Endothelial cell of umbilical vein (primary cell): ENCODE results near the gene FKRP. TPM values are rescaled to one million over a fixed set of nuclear protein-coding genes. Genes with fewer than 3 reads are reported as not detected.

Source experiments
- BruUV-seq: library from RNA; stranded (reverse); fragments of 400-500 nt; replicated peaks from 2 replicates; lab custom pipeline; 2021; lab: Mats Ljungman, UMichigan
- CTCF ChIA-PET: fragments of 300-600, 350-600 bp; sonication (Branson Sonifier 250); formaldehyde crosslinking; loops from one replicate; lab custom pipeline; 2021; ENCODE audit warnings: antibody characterized with exemption, inconsistent platforms; lab: Charles Lee
- POLR2A ChIA-PET: fragments of 300-600, 350-600 bp; sonication (Branson Sonifier 250); formaldehyde crosslinking; loops from one replicate; lab custom pipeline; 2021; ENCODE audit warnings: antibody characterized with exemption, inconsistent platforms; lab: Charles Lee
- DNase-seq: peaks from one replicate; pipeline ENCODE4 v3.0.0-alpha.2; 2011; ENCODE audit warnings: low read depth, low spot score
- FAIRE-seq: peaks from 2 replicates; lab custom pipeline; 2011; peaks lifted over from hg19 to GRCh38; lab: Jason Lieb, UNC
- H2AFZ ChIP-seq: 2 replicates; pipeline ENCODE4 v1.6.0; 2012; ENCODE audit warnings: low read depth, low read length, control low read depth, inconsistent platforms
- H3K27ac ChIP-seq: 2 replicates; pipeline ENCODE4 v1.5.1; 2011; ENCODE audit warnings: low read depth, mild to moderate bottlenecking, control low read depth, low read length, moderate library complexity; ENCODE audit not compliant: insufficient read depth
- H3K27me3 ChIP-seq, 2 experiments: 2 replicates each; pipeline versions ENCODE4 v1.6.0 to v1.6.1; 2011; ENCODE audit warnings: low read length in 2 of 2, mixed read lengths in 1 of 2; ENCODE audit not compliant: control insufficient read depth in 2 of 2, insufficient read depth in 2 of 2
- H3K36me3 ChIP-seq, 2 experiments: 2 replicates in 1 of 2; 3 replicates in 1 of 2; pipeline ENCODE4 v1.5.1; 2011; ENCODE audit warnings: low read length in 2 of 2, mild to moderate bottlenecking in 1 of 2, moderate library complexity in 1 of 2; ENCODE audit not compliant: control insufficient read depth in 2 of 2, insufficient read depth in 2 of 2; ENCODE audit errors: extremely low read depth in 1 of 2
- H3K4me1 ChIP-seq: 3 replicates; pipeline ENCODE4 v1.5.1; 2011; ENCODE audit warnings: mild to moderate bottlenecking, low read length; ENCODE audit not compliant: control insufficient read depth, insufficient read depth; ENCODE audit errors: extremely low read depth
- H3K4me2 ChIP-seq: 2 replicates; pipeline ENCODE4 v1.6.1; 2011; ENCODE audit warnings: low read length, control low read depth, mixed read lengths; ENCODE audit not compliant: insufficient read depth
- H3K4me3 ChIP-seq, 3 experiments: fragments of 200-600 bp in 1 of 3; sonication (generic), shearing (Covaris generic) in 1 of 3; replicated peaks in 1 of 3; 2 replicates each; pipeline ENCODE4 v1.5.1; 2011 to 2016; ENCODE audit warnings: control low read depth in 3 of 3, low read length in 3 of 3, mild to moderate bottlenecking in 2 of 3, inconsistent platforms in 1 of 3, low read depth in 1 of 3, moderate library complexity in 1 of 3; ENCODE audit not compliant: insufficient read depth in 1 of 3
- H3K79me2 ChIP-seq: 2 replicates; pipeline ENCODE4 v1.6.0; 2012; ENCODE audit warnings: low read length, inconsistent platforms; ENCODE audit not compliant: control insufficient read depth, insufficient read depth
- H3K9ac ChIP-seq: replicated peaks from 2 replicates; pipeline ENCODE3; 2011; ENCODE audit warnings: low read length, control low read depth; ENCODE audit not compliant: insufficient read depth; ENCODE audit errors: extremely low read depth
- H3K9me1 ChIP-seq: replicated peaks from 3 replicates; pipeline ENCODE4 v1.6.0; 2011; ENCODE audit warnings: mild to moderate bottlenecking, low read length; ENCODE audit not compliant: control insufficient read depth, insufficient read depth; ENCODE audit errors: extremely low read depth
- H3K9me3 ChIP-seq: replicated peaks from 2 replicates; pipeline ENCODE4 v1.5.1; 2012; ENCODE audit warnings: low read length, inconsistent platforms; ENCODE audit not compliant: control insufficient read depth, insufficient read depth
- H4K20me1 ChIP-seq: replicated peaks from 2 replicates; pipeline ENCODE3; 2011; ENCODE audit warnings: mild to moderate bottlenecking, low read length; ENCODE audit not compliant: control insufficient read depth, insufficient read depth; ENCODE audit errors: extremely low read depth
- EZH2 ChIP-seq: IDR thresholded peaks from 2 replicates; pipeline ENCODE4 v1.6.1; 2012; ENCODE audit warnings: borderline replicate concordance, low read depth, mild to moderate bottlenecking, moderate library complexity, low read length, inconsistent platforms; ENCODE audit not compliant: severe bottlenecking
- FOS ChIP-seq: IDR thresholded peaks from 2 replicates; pipeline ENCODE4 v1.6.1; 2011; ENCODE audit warnings: mild to moderate bottlenecking, low read length, moderate library complexity, borderline replicate concordance; ENCODE audit not compliant: insufficient read depth
- GATA2 ChIP-seq: IDR thresholded peaks from 2 replicates; pipeline ENCODE4 v1.7.0; 2011; ENCODE audit warnings: low read depth, mild to moderate bottlenecking, moderate library complexity, mixed read lengths, low read length; ENCODE audit not compliant: insufficient read length, insufficient read depth
- JUN ChIP-seq: IDR thresholded peaks from 2 replicates; pipeline ENCODE4 v1.6.1; 2011; ENCODE audit warnings: borderline replicate concordance, low read depth; ENCODE audit not compliant: insufficient read length, insufficient read depth
- MYC ChIP-seq: IDR thresholded peaks from one replicate; pipeline ENCODE4 v1.6.1; 2011; ENCODE audit warnings: mild to moderate bottlenecking, low read depth, low read length
- POLR2A ChIP-seq: IDR thresholded peaks from 2 replicates; pipeline ENCODE4 v1.6.1; 2012; ENCODE audit warnings: low read depth, mild to moderate bottlenecking, control low read depth, low read length
- POLR2AphosphoS5 ChIP-seq: IDR thresholded peaks from 2 replicates; pipeline ENCODE4 v1.6.1; 2012; ENCODE audit warnings: low read depth, mild to moderate bottlenecking, control low read depth, low read length, moderate library complexity; ENCODE audit not compliant: insufficient read depth
- dilution Hi-C: fragments of 300-500 bp; cut with MboI; formaldehyde crosslinking; loops from one replicate; pipeline ENCODE4 v1.15.0; 2019; ENCODE audit warnings: low sequenced_read_pairs; ENCODE audit not compliant: extremely low pct_ligation_motif_present
- intact Hi-C: fragments of 100-400 bp; cut with micrococcal nuclease; formaldehyde crosslinking; loops from one replicate; pipeline ENCODE4 v1.10.0; 2022
- polyA plus RNA-seq, 4 experiments: library from polyadenylated mRNA; depleted of rRNA in 3 of 4; stranded (reverse) in 3 of 4; unstranded in 1 of 4; fragments of >200 nt; gene quantifications; 2 replicates each; pipeline versions ENCODE4 v1.2.1 to v1.2.3, GENCODE V29; 2011 to 2012; ENCODE audit warnings: missing spikeins in 1 of 4
- total RNA-seq: library from RNA; stranded (reverse); gene quantifications from 2 replicates; pipeline ENCODE4 v1.2.3, GENCODE V29; 2021
- TF ChIP-seq, protein P1 (sequence below): IDR thresholded peaks from 2 replicates; pipeline ENCODE4 v1.6.1; 2011; ENCODE audit not compliant: insufficient read depth, insufficient read length
- TF ChIP-seq, protein P2 (sequence below), 2 donors: IDR thresholded peaks; 1 replicate in 1 of 2; 2 replicates in 1 of 2; pipeline ENCODE4 v1.5.1; 2011; ENCODE audit warnings: low read length in 2 of 2, mild to moderate bottlenecking in 2 of 2, moderate library complexity in 2 of 2, control low read depth in 1 of 2, inconsistent platforms in 1 of 2, low read depth in 1 of 2; ENCODE audit not compliant: insufficient read depth in 1 of 2; ENCODE audit errors: extremely low read depth in 1 of 2

The FKRP gene
- total and polyA plus RNA-seq, 2 donors (not counting 3 experiments of a cell fraction or from before 2014, with no cell fraction given), result 31.5 to 32.8 TPM

DNA sequence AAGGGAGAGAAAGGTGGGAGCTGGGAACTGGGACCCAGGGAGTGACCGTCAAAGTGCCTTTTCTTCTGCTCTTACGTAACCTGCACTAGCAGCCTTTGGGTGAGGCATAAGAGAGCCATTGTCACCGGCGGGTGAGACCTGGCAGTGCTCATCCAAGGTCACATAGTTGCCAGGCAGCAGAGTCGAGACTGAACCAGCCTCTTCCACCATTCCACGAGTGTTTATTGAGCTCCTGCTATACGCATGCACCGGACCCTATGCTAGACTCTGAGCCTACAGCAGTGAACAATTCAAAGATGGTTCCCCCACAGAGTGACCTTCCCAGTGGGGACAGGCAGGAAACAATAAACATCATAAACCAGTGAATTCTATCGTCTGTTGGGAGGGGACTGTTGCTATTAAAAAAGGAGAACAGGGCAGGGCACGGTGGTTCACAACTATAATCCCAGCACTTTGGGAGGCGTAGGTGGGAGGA lies 19.0 kb downstream of the FKRP start:
- Histone ChIP-seq H2AFZ (no peak overlapping the region), H3K27me3 (no peaks in the 10 kb centered on the region), H3K4me2 (no peak overlapping the region), H3K9me1 (no peaks in the 10 kb centered on the region), H3K9ac (no peak overlapping the region), H3K4me1 (no peaks in the 10 kb centered on the region), H4K20me1 (no peaks in the 10 kb centered on the region), H3K4me3 (no peak overlapping the region), H3K36me3 (no peaks in the 10 kb centered on the region), H3K27ac (no peak overlapping the region), H3K79me2 (no peaks in the 10 kb centered on the region), H3K9me3 (no peaks in the 10 kb centered on the region)
- intact Hi-C loops (no loop called here), dilution Hi-C loops (no loop called here)
- DNase-seq (no peak), FAIRE-seq (no peak)
- no TSS peak for BruUV-seq
- no peak for TF ChIP-seq FOS
- no peak for TF ChIP-seq JUN
- TF ChIP-seq EZH2, result no peak
- TF ChIP-seq, protein P1, sequence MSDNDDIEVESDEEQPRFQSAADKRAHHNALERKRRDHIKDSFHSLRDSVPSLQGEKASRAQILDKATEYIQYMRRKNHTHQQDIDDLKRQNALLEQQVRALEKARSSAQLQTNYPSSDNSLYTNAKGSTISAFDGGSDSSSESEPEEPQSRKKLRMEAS, result no peak
- TF ChIP-seq, protein P2, sequence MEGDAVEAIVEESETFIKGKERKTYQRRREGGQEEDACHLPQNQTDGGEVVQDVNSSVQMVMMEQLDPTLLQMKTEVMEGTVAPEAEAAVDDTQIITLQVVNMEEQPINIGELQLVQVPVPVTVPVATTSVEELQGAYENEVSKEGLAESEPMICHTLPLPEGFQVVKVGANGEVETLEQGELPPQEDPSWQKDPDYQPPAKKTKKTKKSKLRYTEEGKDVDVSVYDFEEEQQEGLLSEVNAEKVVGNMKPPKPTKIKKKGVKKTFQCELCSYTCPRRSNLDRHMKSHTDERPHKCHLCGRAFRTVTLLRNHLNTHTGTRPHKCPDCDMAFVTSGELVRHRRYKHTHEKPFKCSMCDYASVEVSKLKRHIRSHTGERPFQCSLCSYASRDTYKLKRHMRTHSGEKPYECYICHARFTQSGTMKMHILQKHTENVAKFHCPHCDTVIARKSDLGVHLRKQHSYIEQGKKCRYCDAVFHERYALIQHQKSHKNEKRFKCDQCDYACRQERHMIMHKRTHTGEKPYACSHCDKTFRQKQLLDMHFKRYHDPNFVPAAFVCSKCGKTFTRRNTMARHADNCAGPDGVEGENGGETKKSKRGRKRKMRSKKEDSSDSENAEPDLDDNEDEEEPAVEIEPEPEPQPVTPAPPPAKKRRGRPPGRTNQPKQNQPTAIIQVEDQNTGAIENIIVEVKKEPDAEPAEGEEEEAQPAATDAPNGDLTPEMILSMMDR (IDR thresholded peaks at IDR 0.05; ENCODE audit: extremely low read depth in 1 of 2, insufficient read depth in 1 of 2, low read depth in 1 of 2, low read length in 2 of 2), result no peak
- TF ChIP-seq POLR2AphosphoS5, result no peak
- TF ChIP-seq GATA2, result no peak
- TF ChIP-seq MYC, result no peak
- no peak for TF ChIP-seq POLR2A
- CTCF ChIA-PET, result interaction anchor here (0.9 to 3.9 kb wide), 7 partner anchors 14 to 235 kb away, joined by 3 to 56 read pairs (median 3); no protein-coding TSS in a partner anchor
- POLR2A ChIA-PET, result interaction anchor here (0.6 to 1.1 kb wide), 2 partner anchors 24 to 250 kb away, joined by 4 to 5 read pairs; partner anchors contain the start of gene SLC1A5
